Chondrocyte (in vitro differentiated cells): ENCODE data around the gene TRIM24. TPM values are rescaled to one million over a fixed set of nuclear protein-coding genes. Genes with fewer than 3 reads are reported as not detected.
A peak's percentile ranks its signal among the peaks of the same experiment; 100 is the strongest.
"Not testable (repeated sequence)": the region's sequence is repeated elsewhere in the genome, so short reads cannot be mapped to it uniquely, and the experiment has no call there.

Source experiments
- DNase-seq: peaks from one replicate; pipeline ENCODE4 v3.0.0; 2021; ENCODE audit warnings: mixed read lengths, low spot score
- H3K27ac Mint-ChIP-seq: one replicate; pipeline ENCODE4 v1.8.0; 2021; ENCODE audit warnings: mild to moderate bottlenecking, moderate library complexity, mixed read lengths; ENCODE audit not compliant: unreplicated experiment
- H3K27me3 Mint-ChIP-seq: 2 replicates; pipeline ENCODE4 v1.8.0; 2021; ENCODE audit warnings: low read depth, mixed read lengths
- H3K36me3 Mint-ChIP-seq: 2 replicates; pipeline ENCODE4 v1.8.0; 2021; ENCODE audit warnings: low read depth, mixed read lengths
- H3K4me1 Mint-ChIP-seq: 2 replicates; pipeline ENCODE4 v1.8.0; 2021; ENCODE audit warnings: low read depth, mild to moderate bottlenecking, mixed read lengths
- H3K4me3 Mint-ChIP-seq: one replicate; pipeline ENCODE4 v1.8.0; 2021; ENCODE audit warnings: mild to moderate bottlenecking, moderate library complexity, mixed read lengths; ENCODE audit not compliant: unreplicated experiment
- H3K9me3 Mint-ChIP-seq: 2 replicates; pipeline ENCODE4 v1.8.0; 2021; ENCODE audit warnings: low read depth, mixed read lengths
- CTCF ChIP-seq: fragments of 200-600 bp; sonication (generic); IDR thresholded peaks from 2 replicates; pipeline ENCODE4 v1.5.0; 2021; ENCODE audit warnings: antibody characterized with exemption, mild to moderate bottlenecking, moderate library complexity
- long read RNA-seq: library from polyadenylated mRNA; stranded (forward); transcript quantifications from one replicate; pipeline ENCODE4 v2.0.0, GENCODE V29; 2021
- total RNA-seq: library from RNA; stranded (reverse); gene quantifications from 3 replicates; pipeline ENCODE4 v1.2.1, GENCODE V29; 2021

TRIM24 gene
- 24.1 to 31.6 TPM (median 31.1 TPM) in 3 replicates for total RNA-seq
- long read RNA-seq, full-length matches to known transcripts: 7 of 13 reads
- long read RNA-seq, partial matches to known transcripts: 3 of 13 reads
- long read RNA-seq, other reads (novel, unspliced or antisense): 3 of 13 reads

- DNase-seq: peak; percentile 98
These were observed at the start of gene TRIM24 for GRCh38 chr7:138460176-138460648. Gene TRIM24, plus strand, starts transcription at chr7:138460259. Its CDS starts 290 bp downstream, at chr7:138460549.

GRCh38 chr7:138412077-138412476, 48.0 kb upstream of the TRIM24 start:
- H3K27me3 Mint-ChIP-seq, DNase-seq, H3K4me1 Mint-ChIP-seq, H3K36me3 Mint-ChIP-seq, H3K4me3 Mint-ChIP-seq, H3K27ac Mint-ChIP-seq, H3K9me3 Mint-ChIP-seq: not testable (repeated sequence)

More at GRCh38 chr7:138460176-138460648, at the start of gene TRIM24:
- H3K27me3 Mint-ChIP-seq: no peaks in the 10 kb centered on the region
- peak within 1 kb of the TSS; percentile 95 for H3K27ac Mint-ChIP-seq
- peaks cover 37% of the 10 kb centered on the region for H3K4me1 Mint-ChIP-seq
- TF ChIP-seq CTCF: no peak
- H3K9me3 Mint-ChIP-seq: no peaks in the 10 kb centered on the region
- H3K4me3 Mint-ChIP-seq: peak within 1 kb of the TSS; percentile 92
- no peaks in the 10 kb centered on the region for H3K36me3 Mint-ChIP-seq

GRCh38 chr7:138412921-138413320, 47.1 kb upstream of the TRIM24 start:
- DNase-seq, H3K4me3 Mint-ChIP-seq, H3K9me3 Mint-ChIP-seq, H3K27me3 Mint-ChIP-seq, H3K36me3 Mint-ChIP-seq, H3K4me1 Mint-ChIP-seq, H3K27ac Mint-ChIP-seq: not testable (repeated sequence)

GRCh38 chr7:138417078-138417700, 42.9 kb upstream of the TRIM24 start:
- Mint-ChIP-seq H3K4me1 (no peaks in the 10 kb centered on the region), H3K4me3 (no peak overlapping the region), H3K36me3 (no peaks in the 10 kb centered on the region), H3K9me3 (no peaks in the 10 kb centered on the region), H3K27me3 (no peaks in the 10 kb centered on the region), H3K27ac (no peak overlapping the region)
- TF ChIP-seq CTCF: no peak
- no peak for DNase-seq

GRCh38 chr7:138417764-138418163, 42.3 kb upstream of the TRIM24 start:
- no peak overlapping the region for H3K27ac Mint-ChIP-seq
- no peaks in the 10 kb centered on the region for H3K4me1 Mint-ChIP-seq
- no peak overlapping the region for H3K4me3 Mint-ChIP-seq
- H3K36me3 Mint-ChIP-seq: no peaks in the 10 kb centered on the region
- no peak for TF ChIP-seq CTCF
- no peaks in the 10 kb centered on the region for H3K27me3 Mint-ChIP-seq
- no peaks in the 10 kb centered on the region for H3K9me3 Mint-ChIP-seq
- DNase-seq: no peak

DNA sequence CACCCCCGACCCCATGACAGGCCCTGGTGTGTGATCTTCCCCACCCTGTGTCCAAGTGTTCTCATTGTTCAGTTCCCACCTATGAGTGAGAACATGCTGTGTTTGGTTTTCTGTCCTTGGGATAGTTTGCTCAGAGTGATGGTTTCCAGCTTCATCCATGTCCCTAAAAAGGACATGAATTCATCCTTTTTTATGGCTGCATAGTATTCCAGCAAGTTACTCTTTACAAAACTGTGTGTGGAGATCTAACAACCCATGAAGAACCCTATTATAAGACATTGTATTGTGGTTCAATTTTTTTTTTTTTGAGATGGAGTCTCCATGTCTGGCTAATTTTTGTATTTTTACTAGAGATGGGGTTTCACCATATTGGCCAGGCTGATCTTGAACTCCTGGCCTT, 41.7 kb upstream of the TRIM24 start:
- not testable (repeated sequence) for DNase-seq, H3K36me3 Mint-ChIP-seq, H3K9me3 Mint-ChIP-seq, H3K4me1 Mint-ChIP-seq, H3K27me3 Mint-ChIP-seq, H3K27ac Mint-ChIP-seq, H3K4me3 Mint-ChIP-seq

GRCh38 chr7:138425026-138425425, 35.0 kb upstream of the TRIM24 start:
- H3K36me3 Mint-ChIP-seq: peaks cover 8% of the 10 kb centered on the region
- no peak overlapping the region for H3K4me3 Mint-ChIP-seq
- no peaks in the 10 kb centered on the region for H3K27me3 Mint-ChIP-seq
- no peaks in the 10 kb centered on the region for H3K4me1 Mint-ChIP-seq
- no peak for TF ChIP-seq CTCF
- peaks cover 14% of the 10 kb centered on the region for H3K9me3 Mint-ChIP-seq
- DNase-seq: no peak
- no peak overlapping the region for H3K27ac Mint-ChIP-seq
